IMR-90 (cell line): Measurements from ENCODE around the gene SBNO1. TPM values are rescaled to one million over a fixed set of nuclear protein-coding genes. Genes with fewer than 3 reads are reported as not detected.

Experiments used
- ATAC-seq: fragments of 200-7000 bp; cut with Tn5 transposase; 2 replicates; pipeline ENCODE4 v1.9.1; 2020; ENCODE audit warnings: low read depth, mild to moderate bottlenecking, moderate library complexity
- BruUV-seq: library from RNA; stranded (reverse); fragments of 400-500 nt; replicated peaks from 2 replicates; lab custom pipeline; 2021; lab: Mats Ljungman, UMichigan
- CTCF ChIA-PET: fragments of 300-600 bp; formaldehyde crosslinking; extraction: SDS; loops from one replicate; lab custom pipeline; 2021; ENCODE audit warnings: antibody characterized with exemption; lab: Yijun Ruan, JAX
- POLR2A ChIA-PET: fragments of 300-600 bp; sonication (Branson Sonifier 250); formaldehyde crosslinking; loops from one replicate; lab custom pipeline; 2022; ENCODE audit warnings: antibody characterized with exemption; ENCODE audit not compliant: unreplicated experiment; lab: Charles Lee
- DNase-seq: peaks from one replicate; pipeline ENCODE4 v3.0.0; 2013
- H2AFZ ChIP-seq: replicated peaks from 2 replicates; pipeline ENCODE3; 2013; ENCODE audit warnings: low read length, mild to moderate bottlenecking; ENCODE audit not compliant: poor library complexity
- H2AK5ac ChIP-seq: 2 replicates; pipeline ENCODE4 v1.6.1; 2013; ENCODE audit warnings: low read depth, low read length, inconsistent platforms
- H2AK9ac ChIP-seq: replicated peaks from 2 replicates; pipeline ENCODE3; 2013; ENCODE audit warnings: mild to moderate bottlenecking, low read depth, low read length, moderate library complexity; ENCODE audit not compliant: poor library complexity
- H2BK120ac ChIP-seq: 2 replicates; pipeline ENCODE4 v1.6.1; 2013; ENCODE audit warnings: low read depth, low read length, inconsistent platforms
- H2BK15ac ChIP-seq: 3 replicates; pipeline ENCODE4 v1.6.1; 2013; ENCODE audit warnings: low read depth, low read length, inconsistent platforms
- H2BK20ac ChIP-seq: 2 replicates; pipeline ENCODE4 v1.6.1; 2013; ENCODE audit warnings: low read depth, mild to moderate bottlenecking, inconsistent platforms, low read length, moderate library complexity
- H2BK5ac ChIP-seq: 2 replicates; pipeline ENCODE4 v1.6.1; 2013; ENCODE audit warnings: mild to moderate bottlenecking, low read depth, low read length, inconsistent platforms; ENCODE audit not compliant: poor library complexity, severe bottlenecking
- H3K14ac ChIP-seq: replicated peaks from 2 replicates; pipeline ENCODE4 v1.6.1; 2013; ENCODE audit warnings: low read depth, low read length, inconsistent platforms
- H3K18ac ChIP-seq: 2 replicates; pipeline ENCODE4 v1.6.1; 2013; ENCODE audit warnings: low read depth, low read length, control low read depth
- H3K23ac ChIP-seq: 2 replicates; pipeline ENCODE4 v1.6.1; 2013; ENCODE audit warnings: low read depth, low read length, inconsistent platforms
- H3K27ac ChIP-seq: 2 replicates; pipeline ENCODE4 v1.5.1; 2013; ENCODE audit warnings: mild to moderate bottlenecking, control low read depth, low read length; ENCODE audit not compliant: insufficient read depth
- H3K27me3 ChIP-seq: 2 replicates; pipeline ENCODE4 v1.6.1; 2013; ENCODE audit warnings: low read length; ENCODE audit not compliant: control insufficient read depth, insufficient read depth
- H3K36me3 ChIP-seq: 2 replicates; pipeline ENCODE4 v1.6.1; 2013; ENCODE audit warnings: low read length, mixed read lengths; ENCODE audit not compliant: control insufficient read depth, insufficient read depth
- H3K4ac ChIP-seq: 2 replicates; pipeline ENCODE4 v1.6.1; 2013; ENCODE audit warnings: low read depth, low read length, inconsistent platforms
- H3K4me1 ChIP-seq: 2 replicates; pipeline ENCODE4 v1.6.1; 2013; ENCODE audit warnings: low read length, mixed read lengths; ENCODE audit not compliant: control insufficient read depth, insufficient read depth
- H3K4me2 ChIP-seq: 2 replicates; pipeline ENCODE4 v1.6.1; 2013; ENCODE audit warnings: low read depth, mild to moderate bottlenecking, control low read depth, low read length, moderate library complexity
- H3K4me3 ChIP-seq: 2 replicates; pipeline ENCODE4 v1.5.1; 2013; ENCODE audit warnings: low read depth, mild to moderate bottlenecking, control low read depth, low read length, moderate library complexity; ENCODE audit not compliant: insufficient read depth
- H3K56ac ChIP-seq: 2 replicates; pipeline ENCODE4 v1.6.1; 2013; ENCODE audit warnings: low read length, inconsistent platforms; ENCODE audit not compliant: insufficient read depth; ENCODE audit errors: extremely low read depth
- H3K79me1 ChIP-seq, 2 experiments: 2 replicates each; pipeline ENCODE4 v1.6.1; 2013; ENCODE audit warnings: low read length in 2 of 2, inconsistent platforms in 1 of 2, low read depth in 1 of 2
- H3K9ac ChIP-seq: 2 replicates; pipeline ENCODE4 v1.6.1; 2013; ENCODE audit warnings: low read depth, low read length, control low read depth
- H3K9me1 ChIP-seq: 2 replicates; pipeline ENCODE4 v1.6.1; 2013; ENCODE audit warnings: low read length, inconsistent platforms; ENCODE audit not compliant: insufficient read depth
- H3K9me3 ChIP-seq: 2 replicates; pipeline ENCODE4 v1.6.1; 2013; ENCODE audit warnings: low read length; ENCODE audit not compliant: control insufficient read depth, insufficient read depth
- H4K20me1 ChIP-seq: 2 replicates; pipeline ENCODE4 v1.6.1; 2013; ENCODE audit warnings: low read length, inconsistent platforms; ENCODE audit not compliant: insufficient read depth
- H4K5ac ChIP-seq: 2 replicates; pipeline ENCODE4 v1.6.1; 2013; ENCODE audit warnings: mild to moderate bottlenecking, low read depth, low read length, control low read depth
- H4K8ac ChIP-seq, 2 experiments: 2 replicates each; pipeline ENCODE4 v1.6.1; 2013; ENCODE audit warnings: low read depth in 2 of 2, low read length in 2 of 2, control low read depth in 1 of 2, inconsistent platforms in 1 of 2
- H4K91ac ChIP-seq: 2 replicates; pipeline ENCODE4 v1.6.1; 2013; ENCODE audit warnings: low read depth, low read length, inconsistent platforms; ENCODE audit not compliant: insufficient read depth
- BHLHE40 ChIP-seq: fragments of 150-350 bp; IDR thresholded peaks from 2 replicates; pipeline ENCODE4 v1.6.1; 2016; ENCODE audit warnings: mild to moderate bottlenecking, low read depth, low read length
- CEBPB ChIP-seq: IDR thresholded peaks from 2 replicates; pipeline ENCODE4 v1.6.1; 2012; ENCODE audit warnings: low read depth, low read length, improper control_type of control experiment
- CHD1 ChIP-seq: IDR thresholded peaks from 2 replicates; pipeline ENCODE4 v1.6.1; 2012; ENCODE audit warnings: low read depth, low read length, improper control_type of control experiment
- MAFK ChIP-seq: IDR thresholded peaks from 2 replicates; pipeline ENCODE4 v1.6.1; 2012; ENCODE audit warnings: low read depth, low read length, improper control_type of control experiment
- MAZ ChIP-seq: IDR thresholded peaks from 2 replicates; pipeline ENCODE4 v1.6.1; 2012; ENCODE audit warnings: low read depth, mild to moderate bottlenecking, low read length, improper control_type of control experiment, moderate library complexity, borderline replicate concordance
- NFE2L2 ChIP-seq: fragments of 150-350 bp; IDR thresholded peaks from 2 replicates; pipeline ENCODE4 v1.6.1; 2016; ENCODE audit warnings: low read depth, mild to moderate bottlenecking, low read length
- POLR2A ChIP-seq: IDR thresholded peaks from 2 replicates; pipeline ENCODE4 v1.6.1; 2012; ENCODE audit warnings: mild to moderate bottlenecking, low read depth, low read length
- RFX5 ChIP-seq: IDR thresholded peaks from 2 replicates; pipeline ENCODE4 v1.8.0; 2012; ENCODE audit warnings: low read depth, mild to moderate bottlenecking, low read length, moderate library complexity
- WGBS, 2 experiments: methylation state at CpG; one replicate each; pipeline versions ENCODE4 v1.1.5 to v1.1.7; 2013; ENCODE audit warnings: missing lambda C conversion rate in 2 of 2; ENCODE audit not compliant: insufficient read length in 1 of 2; ENCODE audit errors: extremely low coverage in 2 of 2; 5-methylcytosine and 5-hydroxymethylcytosine counted together
- dilution Hi-C: fragments of 300-500 bp; cut with HindIII; formaldehyde crosslinking; loops from one replicate; pipeline ENCODE4 v1.14.3; 2018; ENCODE audit warnings: low sequenced_read_pairs; ENCODE audit not compliant: unreplicated experiment
- in situ Hi-C: fragments of 300-500 bp; cut with MboI; formaldehyde crosslinking; loops from 3 replicates; pipeline ENCODE4 v1.14.3; 2019; ENCODE audit warnings: low sequenced_read_pairs, inconsistent platforms, mixed read lengths
- intact Hi-C: fragments of 100-400 bp; cut with micrococcal nuclease; formaldehyde crosslinking; loops from 2 replicates; pipeline ENCODE4 v1.10.0; 2022
- polyA plus RNA-seq, 3 experiments: library from polyadenylated mRNA; depleted of rRNA; stranded (reverse); fragments of >200 nt; gene quantifications; 2 replicates each; pipeline ENCODE4 v1.2.3, GENCODE V29; 2012; ENCODE audit warnings: low replicate concordance in 1 of 3
- total RNA-seq: library from RNA; depleted of rRNA; stranded (reverse); fragments of >200 nt; gene quantifications from 2 replicates; pipeline ENCODE4 v1.2.3, GENCODE V29; 2012

The SBNO1 gene
- total and polyA plus RNA-seq, 2 of the 4 experiments (the other 2 are of a cell fraction), result 5.3 to 24.9 TPM

GRCh38 chr12:123305136-123305535 is 59.5 kb downstream of the SBNO1 start:
- dilution Hi-C loops (no loop called here), intact Hi-C loops (no loop called here), in situ Hi-C loops (loop anchor here (25.0 kb wide), 1 partner anchor 307 kb away; the partner anchor contains the start of gene DDX55)
- H3K79me1 ChIP-seq, result peaks cover 7 to 9% of the 10 kb centered on the region in 2 experiments; a peak in 2 of 4 replicates
- ChIA-PET CTCF (no interaction called here), POLR2A (interaction anchor here (0.5 to 0.6 kb wide), 3 partner anchors 31 to 296 kb away, joined by 3 to 21 read pairs (median 3); no protein-coding TSS in a partner anchor)
- H3K4ac ChIP-seq, result no peak overlapping the region
- ATAC-seq (no peak), DNase-seq (no peak)
- H4K91ac ChIP-seq, result no peak overlapping the region
- no peak overlapping the region for H2AK5ac ChIP-seq
- H3K9me1 ChIP-seq, result no peaks in the 10 kb centered on the region
- no peak overlapping the region for H4K5ac ChIP-seq
- no peak overlapping the region for H3K4me3 ChIP-seq
- H3K4me1 ChIP-seq, result no peaks in the 10 kb centered on the region
- H2AFZ ChIP-seq, result no peak overlapping the region
- no peak overlapping the region for H2BK20ac ChIP-seq
- H3K9me3 ChIP-seq, result no peaks in the 10 kb centered on the region
- no TSS peak for BruUV-seq
- TF ChIP-seq POLR2A, result no peak
- TF ChIP-seq MAFK, result no peak
- no peak for TF ChIP-seq CEBPB
- no peak for TF ChIP-seq BHLHE40
- no peak for TF ChIP-seq NFE2L2
- no peak for TF ChIP-seq CHD1
- no peak for TF ChIP-seq MAZ
- TF ChIP-seq RFX5, result no peak
- H3K36me3 ChIP-seq, result peaks cover 55% of the 10 kb centered on the region
- no peak overlapping the region for H3K56ac ChIP-seq
- no peak overlapping the region for H3K18ac ChIP-seq
- no peak overlapping the region for H2AK9ac ChIP-seq
- no peaks in the 10 kb centered on the region for H4K20me1 ChIP-seq
- no peak overlapping the region for H2BK15ac ChIP-seq
- H2BK5ac ChIP-seq, result no peak overlapping the region
- no peak overlapping the region for H3K23ac ChIP-seq
- no peak overlapping the region for H2BK120ac ChIP-seq
- no peak overlapping the region for H3K4me2 ChIP-seq
- no peak overlapping the region for H3K14ac ChIP-seq
- no CpG with 5 or more reads among the region's 3 CpGs for WGBS, 2 experiments
- no peak overlapping the region for H3K27ac ChIP-seq
- no peak overlapping the region for H3K9ac ChIP-seq
- no peaks in the 10 kb centered on the region for H3K27me3 ChIP-seq
- H4K8ac ChIP-seq, result no peak overlapping the region
